Measurements from ENCODE around the gene HEPACAM.

- TF ChIP-seq CTCF (IDR thresholded peaks at IDR 0.05), result no peak
- TF ChIP-seq POLR2A (IDR thresholded peaks at IDR 0.05; ENCODE audit: low read depth), result no peak
- TF ChIP-seq POLR2AphosphoS5 (IDR thresholded peaks at IDR 0.05), result no peak
- no peak for TF ChIP-seq EP300 (IDR thresholded peaks at IDR 0.05)
These were observed 13.0 kb downstream of the HEPACAM start for GRCh38 chr11:124922831-124923230.
